Thoracic aorta (tissue), 2 donors: ENCODE data around the gene LANCL1. TPM values are rescaled to one million over a fixed set of nuclear protein-coding genes. Genes with fewer than 3 reads are reported as not detected.
A peak's percentile ranks its signal among the peaks of the same experiment; 100 is the strongest.

Experiments
- ATAC-seq: fragments of 150-250 bp; one replicate; pipeline ENCODE4 v1.8.0; 2017; ENCODE audit warnings: low read depth; ENCODE audit not compliant: insufficient number of reproducible peaks, low FRiP score
- DNase-seq: peaks from one replicate; pipeline ENCODE4 v3.0.0-alpha.2; 2020; ENCODE audit warnings: low spot score
- H3K27ac ChIP-seq, 2 donors: fragments of 200-600 bp; sonication (generic); 1 replicate in 1 of 2; 2 replicates in 1 of 2; pipeline ENCODE4 v1.5.1; 2016; ENCODE audit warnings: mild to moderate bottlenecking in 2 of 2, moderate library complexity in 2 of 2
- H3K27me3 ChIP-seq: fragments of 200-600 bp; sonication (generic); replicated peaks from 2 replicates; pipeline ENCODE4 v1.6.0; 2016; ENCODE audit warnings: mild to moderate bottlenecking; ENCODE audit not compliant: insufficient read depth
- H3K36me3 ChIP-seq: fragments of 200-600 bp; sonication (generic); one replicate; pipeline ENCODE4 v1.5.1; 2016
- H3K4me1 ChIP-seq, 2 donors: fragments of 200-600 bp; sonication (generic); 1 replicate in 1 of 2; 2 replicates in 1 of 2; pipeline versions ENCODE4 v1.5.1 to v1.6.0; 2016; ENCODE audit warnings: low read depth in 2 of 2, mild to moderate bottlenecking in 1 of 2; ENCODE audit not compliant: control insufficient read depth in 1 of 2
- H3K4me3 ChIP-seq: fragments of 200-600 bp; sonication (generic); 2 replicates; pipeline ENCODE4 v1.5.1; 2016; ENCODE audit warnings: mild to moderate bottlenecking
- H3K9me3 ChIP-seq: fragments of 200-600 bp; sonication (generic); 2 replicates; pipeline ENCODE4 v1.5.1; 2016
- CTCF ChIP-seq: fragments of 200-600 bp; sonication (generic); IDR thresholded peaks from one replicate; pipeline ENCODE4 v1.5.1; 2019; ENCODE audit warnings: antibody characterized with exemption
- total RNA-seq, 2 donors: library from RNA; depleted of rRNA; stranded (reverse); fragments of >200 nt; gene quantifications; one replicate each; pipeline versions ENCODE4 v1.1.0 to v1.2.3, GENCODE V29; 2016

LANCL1 gene
- total RNA-seq: 10 to 100 TPM; 23.4 to 34.9 TPM

GRCh38 chr2:210476194-210477128 is at the start of gene LANCL1:
LANCL1 (minus strand) TSS chr2:210476759; CDS start chr2:210476396, 363 bp downstream.
- peak; percentile 98 for ATAC-seq
- Histone ChIP-seq H3K4me3 (peak within 1 kb of the TSS; percentile 98), H3K27ac (peak within 1 kb of the TSS; percentile 66 to 67), H3K4me1 (peaks cover 7 to 30% of the 10 kb centered on the region in 2 donors), H3K27me3 (no peaks in the 10 kb centered on the region), H3K36me3 (peaks cover 5% of the 10 kb centered on the region), H3K9me3 (no peaks in the 10 kb centered on the region)
- no peak for TF ChIP-seq CTCF
- peak; percentile 70 for DNase-seq

- ATAC-seq (no peak), DNase-seq (no peak)
- H3K9me3 ChIP-seq: no peaks in the 10 kb centered on the region
- H3K27me3 ChIP-seq: no peaks in the 10 kb centered on the region
- no peaks in the 10 kb centered on the region for H3K36me3 ChIP-seq
- H3K4me3 ChIP-seq: no peak overlapping the region
- no peaks in the 10 kb centered on the region for H3K4me1 ChIP-seq
- no peak overlapping the region for H3K27ac ChIP-seq
- TF ChIP-seq CTCF: no peak
Observed at GRCh38 chr2:210524533-210524932, 48.0 kb upstream of the LANCL1 start.

GRCh38 chr2:210523650-210524289 is 47.2 kb upstream of the LANCL1 start:
- Histone ChIP-seq H3K27me3 (no peaks in the 10 kb centered on the region), H3K4me3 (no peak overlapping the region), H3K27ac (no peak overlapping the region), H3K4me1 (no peaks in the 10 kb centered on the region), H3K9me3 (no peaks in the 10 kb centered on the region), H3K36me3 (no peaks in the 10 kb centered on the region)
- TF ChIP-seq CTCF: no peak
- DNase-seq (no peak), ATAC-seq (no peak)

- no peaks in the 10 kb centered on the region for H3K36me3 ChIP-seq
- DNase-seq: no peak
Observed at GRCh38 chr2:210522399-210522798, 45.8 kb upstream of the LANCL1 start.

More at GRCh38 chr2:210522399-210522798, 45.8 kb upstream of the LANCL1 start:
- no peaks in the 10 kb centered on the region for H3K27me3 ChIP-seq
- no peak overlapping the region for H3K27ac ChIP-seq
- no peak for TF ChIP-seq CTCF
- no peak overlapping the region for H3K4me3 ChIP-seq
- no peaks in the 10 kb centered on the region for H3K9me3 ChIP-seq
- H3K4me1 ChIP-seq: no peaks in the 10 kb centered on the region
- no peak for ATAC-seq
